Stomach (tissue), 9 donors: ENCODE data around the gene LAMTOR2. TPM values are rescaled to one million over a fixed set of nuclear protein-coding genes. Genes with fewer than 3 reads are reported as not detected.

Experiments used
- DNase-seq, 2 donors: peaks; one replicate each; pipeline versions ENCODE4 v3.0.0 to v3.0.0-alpha.2; 2013 to 2019
- H3K27ac ChIP-seq, 5 donors: fragments of 200-600 bp in 4 of 5; sonication (generic) in 4 of 5; one replicate each; pipeline ENCODE4 v1.5.1; 2013 to 2019; ENCODE audit warnings: mild to moderate bottlenecking in 1 of 5, moderate library complexity in 1 of 5
- H3K27me3 ChIP-seq, 3 donors: fragments of 200-600 bp; sonication (generic); one replicate each; pipeline ENCODE4 v1.5.1; 2017 to 2019; ENCODE audit warnings: mixed run types in 1 of 3
- H3K36me3 ChIP-seq, 4 donors: fragments of 200-600 bp; sonication (generic); 1 replicate in 3 of 4; 2 replicates in 1 of 4; pipeline ENCODE4 v1.5.1; 2016 to 2019
- H3K4me1 ChIP-seq, 4 donors: fragments of 200-600 bp; sonication (generic); one replicate each; pipeline ENCODE4 v1.5.1; 2016 to 2019
- H3K4me3 ChIP-seq, 4 donors: fragments of 200-600 bp; sonication (generic) in 3 of 4; one replicate each; pipeline ENCODE4 v1.5.1; 2016 to 2019; ENCODE audit warnings: mild to moderate bottlenecking in 1 of 4
- H3K9me3 ChIP-seq, 4 donors: fragments of 200-600 bp; sonication (generic); one replicate each; pipeline ENCODE4 v1.5.1; 2016 to 2019
- CTCF ChIP-seq, 7 experiments: fragments of 450-650 bp in 4 of 7; fragments of 200-600 bp in 3 of 7; sonication (generic) in 3 of 7; IDR thresholded peaks; one replicate each; pipeline ENCODE4 v1.5.1; 2016 to 2019; ENCODE audit warnings: antibody characterized with exemption in 7 of 7, control low read depth in 2 of 7, mild to moderate bottlenecking in 1 of 7
- EP300 ChIP-seq: sonication (generic); formaldehyde crosslinking; IDR thresholded peaks from one replicate; pipeline ENCODE4 v1.6.1; 2017; ENCODE audit warnings: antibody characterized with exemption
- POLR2A ChIP-seq, 4 donors: fragments of 450-650 bp; IDR thresholded peaks; one replicate each; pipeline ENCODE4 v1.6.1; 2016; ENCODE audit warnings: antibody characterized with exemption in 4 of 4, control low read depth in 2 of 4, mild to moderate bottlenecking in 1 of 4, moderate library complexity in 1 of 4
- POLR2AphosphoS5 ChIP-seq, 3 donors: sonication (generic); formaldehyde crosslinking; IDR thresholded peaks; one replicate each; pipeline ENCODE4 v1.6.1; 2016; ENCODE audit warnings: antibody characterized with exemption in 3 of 3
- WGBS, 5 donors: extraction: QIAGEN DNeasy Blood & Tissue Kit in 3 of 5; methylation state at CpG; one replicate each; pipeline versions ENCODE4 v1.1.5 to v1.1.7; 2013 to 2018; 5-methylcytosine and 5-hydroxymethylcytosine counted together
- intact Hi-C: fragments of 100-400 bp; cut with DNase I; formaldehyde crosslinking; loops from one replicate; pipeline ENCODE4 v1.15.1; 2023; ENCODE audit warnings: low total_unique reads
- polyA plus RNA-seq, 3 donors: library from polyadenylated mRNA; stranded (reverse); fragments of 200-250 nt; gene quantifications; one replicate each; pipeline ENCODE4 v1.2.3, GENCODE V29; 2013
- total RNA-seq, 5 donors: library from RNA; depleted of rRNA; stranded (reverse); fragments of >200 nt; gene quantifications; one replicate each; pipeline versions ENCODE4 v1.1.0 to v1.2.3, GENCODE V29; 2014 to 2016
- donor health status: healthy with polysubstance abuse.
- donor health status: Bipolar disorder and iron deficiency.
- donor health status: healthy.

The LAMTOR2 gene
- total and polyA plus RNA-seq, 8 donors: 7.0 to 170 (median 40.6) TPM; not detected in 1

GRCh38 chr1:156090840-156091188, 36.2 kb downstream of the LAMTOR2 start:
- H3K4me1 ChIP-seq: peaks cover 0 to 20% (median 5%) of the 10 kb centered on the region in 4 donors
- no peak overlapping the region for H3K4me3 ChIP-seq
- intact Hi-C loops: loop anchor here (5.0 kb wide), 1 partner anchor 136 kb away; no protein-coding TSS in a partner anchor
- WGBS, 5 donors: 36 to 55% (median 41%) methylated on average over 4 to 14 of the region's 14 CpGs
- no peaks in the 10 kb centered on the region for H3K9me3 ChIP-seq
- H3K27me3 ChIP-seq: no peaks in the 10 kb centered on the region
- H3K27ac ChIP-seq: no peak overlapping the region
- DNase-seq: peak; percentile 94 to 95
- TF ChIP-seq POLR2AphosphoS5 (IDR thresholded peaks at IDR 0.05): peak in 1 of 3 donors; percentile 58
- peak in 5 of 7 experiments; percentile 59 to 90 (median 86) for TF ChIP-seq CTCF (IDR thresholded peaks at IDR 0.05)
- TF ChIP-seq POLR2A (IDR thresholded peaks at IDR 0.05): no peak
- no peaks in the 10 kb centered on the region for H3K36me3 ChIP-seq

DNA sequence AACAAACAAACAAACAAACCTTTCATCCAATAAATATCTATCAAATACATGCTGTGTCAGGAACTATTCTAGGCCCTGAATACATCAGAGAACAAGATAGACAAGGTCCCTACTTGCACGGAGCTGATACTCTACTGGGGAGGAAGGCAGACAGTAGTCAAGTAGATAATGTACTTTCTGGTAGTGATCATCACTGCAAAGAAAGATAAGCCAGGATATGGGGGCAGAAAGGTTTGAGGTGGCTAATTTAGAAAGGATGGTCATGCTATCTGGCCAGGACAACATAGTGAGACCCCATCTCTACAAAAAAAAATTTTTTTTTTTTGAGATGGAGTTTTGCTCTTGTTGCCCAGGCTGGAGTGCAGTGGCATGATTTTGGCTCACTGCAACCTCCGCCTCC, 37.0 kb downstream of the LAMTOR2 start:
- 73 to 80% (median 75%) methylated on average over 2 of the region's 2 CpGs for WGBS, 5 donors

GRCh38 chr1:156095906-156096508, 41.4 kb downstream of the LAMTOR2 start:
- Histone ChIP-seq H3K4me3 (no peak overlapping the region), H3K4me1 (peaks cover 10 to 34% (median 21%) of the 10 kb centered on the region in 4 donors), H3K27me3 (no peaks in the 10 kb centered on the region), H3K9me3 (no peaks in the 10 kb centered on the region), H3K27ac (peak overlapping the region in 4 of 5 donors; percentile 70 to 80 (median 74)), H3K36me3 (no peaks in the 10 kb centered on the region)
- WGBS, 5 donors: 68 to 87% (median 81%) methylated on average over 3 of the region's 3 CpGs
- intact Hi-C loops: loop anchor here (5.0 kb wide), 1 partner anchor 36 kb away; no protein-coding TSS in a partner anchor
- no peak for DNase-seq
- TF ChIP-seq EP300: no peak
- TF ChIP-seq CTCF (IDR thresholded peaks at IDR 0.05): no peak
- TF ChIP-seq POLR2A (IDR thresholded peaks at IDR 0.05): no peak
- no peak for TF ChIP-seq POLR2AphosphoS5 (IDR thresholded peaks at IDR 0.05)

More for the DNA sequence above, 37.0 kb downstream of the LAMTOR2 start:
- H3K36me3 ChIP-seq: no peaks in the 10 kb centered on the region
- H3K4me1 ChIP-seq: peaks cover 5 to 21% (median 12%) of the 10 kb centered on the region in 4 donors
- H3K27me3 ChIP-seq: no peaks in the 10 kb centered on the region
- no peak overlapping the region for H3K4me3 ChIP-seq
- no peak overlapping the region for H3K27ac ChIP-seq
- no peaks in the 10 kb centered on the region for H3K9me3 ChIP-seq
- intact Hi-C loops: loop anchor here (5.0 kb wide), 1 partner anchor 136 kb away; no protein-coding TSS in a partner anchor
- no peak for TF ChIP-seq POLR2A (IDR thresholded peaks at IDR 0.05)
- no peak for TF ChIP-seq POLR2AphosphoS5 (IDR thresholded peaks at IDR 0.05)
- no peak for TF ChIP-seq EP300
- no peak for TF ChIP-seq CTCF (IDR thresholded peaks at IDR 0.05)
- no peak for DNase-seq

GRCh38 chr1:156096640-156097391, 42.2 kb downstream of the LAMTOR2 start:
- H3K4me3 ChIP-seq: no peak overlapping the region
- H3K27me3 ChIP-seq: no peaks in the 10 kb centered on the region
- peaks cover 10 to 41% (median 22%) of the 10 kb centered on the region in 4 donors for H3K4me1 ChIP-seq
- 19 to 30% (median 29%) methylated on average over 14 of the region's 14 CpGs for WGBS, 5 donors
- H3K36me3 ChIP-seq: no peaks in the 10 kb centered on the region
- no peaks in the 10 kb centered on the region for H3K9me3 ChIP-seq
- intact Hi-C loops: loop anchor here (5.0 kb wide), 1 partner anchor 35 kb away; no protein-coding TSS in a partner anchor
- peak; percentile 92 to 95 for DNase-seq
- TF ChIP-seq POLR2A (IDR thresholded peaks at IDR 0.05) (no peak), EP300 (no peak), POLR2AphosphoS5 (IDR thresholded peaks at IDR 0.05) (peak; percentile 38 to 82 (median 57)), CTCF (IDR thresholded peaks at IDR 0.05) (peak in 6 of 7 experiments; percentile 77 to 96 (median 91))
- peak overlapping the region in 4 of 5 donors; percentile 70 to 80 (median 74) for H3K27ac ChIP-seq
